GM18868 (cell line): ENCODE results near the gene PPP2R2C.

ENCODE experiments used
- ATAC-seq: cut with Tn5 transposase; IDR thresholded peaks from one replicate; pipeline ENCODE4 v1.9.1; 2021; ENCODE audit warnings: mild to moderate bottlenecking, moderate library complexity; ENCODE audit not compliant: unreplicated experiment

Gene PPP2R2C

DNA sequence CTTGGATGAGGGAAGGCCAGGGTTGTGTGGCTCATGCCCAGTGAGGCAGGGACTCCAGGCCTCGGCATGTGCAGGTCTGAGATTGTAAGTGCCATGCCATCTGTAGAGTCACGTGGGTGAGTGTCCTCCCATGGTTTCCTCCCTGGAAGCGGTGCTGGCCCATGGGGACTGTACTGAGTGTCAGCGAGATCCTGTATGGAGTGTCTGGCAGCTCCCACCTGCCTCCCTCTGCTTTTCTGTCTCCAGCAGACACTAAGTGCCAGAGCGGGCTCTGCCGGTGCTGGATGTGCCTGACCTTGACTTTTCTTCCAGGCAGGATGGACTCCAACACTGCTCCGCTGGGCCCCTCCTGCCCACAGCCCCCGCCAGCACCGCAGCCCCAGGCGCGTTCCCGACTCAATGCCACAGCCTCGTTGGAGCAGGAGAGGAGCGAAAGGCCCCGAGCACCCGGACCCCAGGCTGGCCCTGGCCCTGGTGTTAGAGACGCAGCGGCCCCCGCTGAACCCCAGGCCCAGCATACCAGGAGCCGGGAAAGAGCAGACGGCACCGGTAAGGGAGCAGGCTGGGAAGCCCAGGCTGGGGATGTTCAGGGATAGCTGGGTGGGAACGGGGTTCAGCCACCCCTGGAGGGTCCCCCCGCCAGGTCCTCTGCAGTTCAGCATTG lies 195.1 kb downstream of the PPP2R2C start:
- ATAC-seq, result no peak

DNA sequence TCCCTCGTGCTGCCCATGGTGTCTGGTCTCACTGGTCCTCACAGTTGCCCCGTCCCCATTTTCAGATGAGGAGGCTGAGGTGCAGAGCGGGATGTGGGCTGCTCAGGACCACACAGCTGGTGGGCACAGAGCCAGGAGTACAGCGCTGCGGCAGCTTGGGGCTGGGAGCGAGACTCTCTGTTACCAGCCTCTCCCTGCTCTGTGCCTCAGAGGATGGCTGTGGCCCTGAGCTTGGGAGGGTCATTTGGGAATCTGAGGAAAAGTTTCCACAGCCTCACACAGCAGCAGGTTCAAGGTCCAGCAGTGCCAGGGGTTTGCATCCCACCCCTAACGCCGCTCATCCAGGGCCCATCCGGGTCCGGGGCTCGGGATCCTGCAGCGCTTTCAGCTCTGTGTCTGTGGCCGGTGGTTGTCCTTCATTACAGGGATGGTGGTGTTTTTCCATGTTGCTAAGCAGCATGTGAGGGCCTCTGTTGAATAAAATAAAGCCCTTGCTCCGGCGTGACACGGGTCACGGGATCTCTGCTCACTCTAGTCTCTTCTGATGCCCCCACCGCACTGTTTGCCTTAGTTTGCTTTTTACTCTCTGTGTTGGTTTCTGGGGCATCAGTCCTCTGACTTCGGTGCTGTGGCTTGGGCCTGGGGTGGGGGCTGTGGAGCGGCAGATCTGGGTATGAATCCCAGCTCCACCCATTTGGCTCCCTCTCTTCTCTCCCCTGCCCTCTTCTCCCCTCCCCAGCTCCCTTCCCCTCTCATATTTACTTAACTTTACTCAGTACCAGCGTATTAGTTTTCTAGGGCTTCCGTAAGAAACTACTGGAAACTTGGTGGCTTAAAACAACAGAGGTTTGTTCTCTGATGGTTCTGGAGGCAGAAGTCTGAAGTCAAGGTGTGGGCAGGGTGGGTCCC lies 196.3 kb downstream of the PPP2R2C start:
- ATAC-seq, result no peak

DNA sequence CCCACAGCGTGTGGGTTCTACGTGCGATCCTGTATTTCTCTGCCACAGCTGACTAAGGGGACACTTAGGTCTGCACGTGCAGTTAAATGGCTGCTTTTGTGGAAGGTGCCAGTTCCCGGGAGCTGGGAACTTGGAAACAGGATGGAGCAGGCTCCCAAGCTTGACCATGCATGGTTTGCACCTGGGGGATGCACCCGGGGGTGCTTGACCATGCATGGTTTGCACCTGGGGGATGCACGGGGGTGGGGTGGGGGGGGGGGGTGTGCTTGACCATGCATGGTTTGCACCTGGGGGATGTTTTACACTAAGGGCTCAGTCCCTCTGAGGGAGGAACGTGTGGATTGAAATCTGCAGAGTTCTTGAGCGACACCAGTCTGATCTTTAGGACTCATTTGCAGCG lies 197.1 kb downstream of the PPP2R2C start:
- no peak for ATAC-seq

DNA sequence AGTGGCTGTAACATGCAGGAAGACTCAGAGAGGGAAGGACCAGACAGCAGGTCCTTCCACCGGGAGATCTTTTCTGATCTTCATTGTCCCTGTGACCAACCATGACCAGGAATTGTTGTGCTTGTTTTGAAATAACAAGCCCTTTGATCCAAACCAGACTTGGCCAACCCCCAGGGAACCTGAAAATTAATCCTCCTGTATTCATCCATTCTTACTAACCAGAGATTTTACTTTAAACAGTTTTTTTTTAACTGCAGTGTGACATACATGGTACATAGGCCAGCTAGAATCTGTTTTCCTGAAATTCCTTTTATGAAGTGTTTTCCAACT lies 198.8 kb downstream of the PPP2R2C start:
- ATAC-seq, result no peak

DNA sequence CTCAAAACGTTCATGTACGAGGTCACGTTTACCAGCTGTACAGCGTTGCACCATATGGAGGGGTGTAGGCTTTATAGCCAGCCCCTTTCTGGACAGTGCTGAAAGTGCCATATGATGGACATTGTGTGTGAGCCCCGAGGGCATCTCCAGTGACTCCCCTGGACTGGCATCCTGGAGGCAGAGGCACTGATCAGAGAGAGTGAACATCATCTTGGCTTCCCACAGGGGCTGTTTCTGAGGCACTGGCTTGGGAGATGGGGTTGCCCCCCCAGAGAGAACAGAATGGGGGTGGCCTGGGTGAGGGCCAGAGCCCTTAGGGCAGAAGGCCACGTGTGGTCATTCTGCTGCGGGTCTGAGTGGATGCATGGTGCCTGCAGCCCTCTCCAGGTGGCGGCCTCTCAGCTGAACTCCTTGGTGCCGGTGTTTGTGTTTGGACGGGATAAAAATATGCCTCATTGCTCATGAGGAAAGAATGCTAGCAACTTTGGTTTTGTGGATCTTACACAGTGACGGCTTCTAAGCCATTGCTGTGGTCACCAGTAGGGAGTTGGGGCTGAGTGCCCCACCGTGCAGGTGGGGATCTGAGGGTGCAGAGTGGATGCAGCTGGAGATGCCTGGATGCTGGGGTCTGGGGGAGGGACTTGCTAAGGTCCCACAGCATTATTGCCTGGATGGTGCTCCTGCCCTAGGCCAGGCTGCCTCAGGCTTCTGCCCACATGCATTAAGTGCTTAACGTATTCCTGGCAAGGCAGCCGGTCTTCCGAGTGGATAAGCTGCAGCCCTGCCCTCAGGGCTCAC lies 199.4 kb downstream of the PPP2R2C start:
- no peak for ATAC-seq

DNA sequence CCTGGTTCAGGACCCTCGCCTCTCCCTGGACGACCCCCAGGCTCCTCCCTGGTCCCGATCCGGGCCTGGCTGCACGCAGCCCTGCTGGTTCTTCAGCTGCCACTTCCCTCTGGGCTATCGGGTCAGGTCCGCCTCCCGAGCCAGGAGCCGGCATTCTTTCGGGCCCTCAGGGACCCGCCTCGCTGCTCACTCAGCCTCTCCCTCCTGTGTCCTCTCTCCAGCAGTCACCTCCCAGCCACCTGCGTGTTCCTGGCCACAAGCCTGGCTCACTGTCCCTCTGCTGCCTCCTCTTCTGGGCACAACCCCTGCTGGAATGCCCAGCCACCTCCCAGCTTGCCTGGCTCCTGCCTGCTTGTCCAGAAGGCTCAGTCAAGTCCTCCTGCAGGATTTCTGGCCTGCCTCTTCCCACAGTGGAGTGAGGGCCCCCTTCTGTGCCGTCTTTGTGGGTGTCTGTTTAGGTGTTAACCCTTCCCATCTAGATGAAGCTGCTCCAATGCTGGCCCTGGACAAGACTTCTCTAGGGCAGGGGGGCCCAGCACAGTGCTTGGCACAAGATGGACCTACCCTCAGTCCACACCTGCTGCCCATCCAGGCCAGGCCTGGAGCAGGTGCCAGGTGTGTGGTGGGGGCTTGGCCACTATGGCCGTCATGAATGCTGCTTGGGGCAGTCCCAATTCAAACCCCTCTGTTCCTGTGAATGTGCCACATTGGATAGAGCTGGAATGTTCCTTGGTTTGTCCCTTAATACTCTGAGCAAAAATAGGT lies 200.5 kb downstream of the PPP2R2C start:
- no peak for ATAC-seq

DNA sequence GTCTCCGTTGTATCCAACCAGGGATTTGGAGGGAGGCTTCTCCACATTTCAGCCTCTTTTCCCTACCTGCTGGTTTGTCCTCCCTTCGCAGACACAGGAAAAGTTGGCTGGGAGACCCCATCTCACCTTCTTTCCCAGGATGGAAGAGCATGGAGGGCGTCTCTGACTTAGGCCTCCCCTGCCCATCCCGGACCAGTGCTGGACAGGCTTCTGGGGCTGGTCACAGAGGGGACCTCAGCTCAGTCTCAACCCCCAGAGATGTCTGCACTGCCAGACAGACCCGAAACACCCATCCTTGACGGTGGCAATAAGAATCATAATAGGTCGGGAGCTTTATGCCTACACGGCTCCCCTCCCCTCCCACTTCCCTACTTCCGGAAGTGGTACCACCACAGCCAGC lies 201.2 kb downstream of the PPP2R2C start:
- ATAC-seq, result no peak

DNA sequence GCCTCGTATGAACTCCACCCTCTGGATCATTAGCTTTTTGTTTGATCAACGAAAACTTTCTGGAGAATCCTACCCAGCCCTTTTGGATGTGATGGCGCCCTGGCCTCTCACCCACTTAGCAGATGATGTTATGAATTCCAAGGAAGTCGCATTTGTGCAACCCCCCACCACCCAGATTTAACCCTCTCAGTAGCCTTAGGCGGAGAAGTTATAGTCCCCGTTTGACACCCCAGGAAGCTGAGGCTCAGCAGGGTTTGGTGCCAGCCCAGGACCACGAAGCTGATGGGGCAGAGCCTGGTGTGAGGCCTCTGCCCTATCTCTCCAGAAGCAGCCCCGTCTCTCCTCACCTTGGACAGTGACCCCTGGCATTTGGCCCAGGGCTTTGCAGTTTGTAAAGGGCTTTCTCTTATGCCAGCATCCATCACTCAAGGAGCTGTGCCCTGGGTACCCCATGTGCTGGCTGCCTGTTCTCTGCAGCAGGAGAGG lies 201.7 kb downstream of the PPP2R2C start:
- no peak for ATAC-seq
